H1 (cell line): ENCODE measurements around the gene B9D1. TPM values are rescaled to one million over a fixed set of nuclear protein-coding genes. Genes with fewer than 3 reads are reported as not detected.

Experiments used
- CTCF ChIA-PET: fragments of 300-600 bp; sonication (Branson Sonifier 250); formaldehyde crosslinking; loops from one replicate; lab custom pipeline; 2021; ENCODE audit not compliant: partially characterized antibody; lab: Charles Lee
- POLR2A ChIA-PET: fragments of 300-600 bp; sonication (Branson Sonifier 250); formaldehyde crosslinking; loops from one replicate; lab custom pipeline; 2021; ENCODE audit warnings: inconsistent platforms; ENCODE audit not compliant: partially characterized antibody; lab: Charles Lee
- DNase-seq, 2 experiments: peaks; one replicate each; pipeline versions ENCODE4 v3.0.0 to v3.0.0-alpha.2; 2010 to 2022; ENCODE audit warnings: low spot score in 2 of 2, low read depth in 1 of 2, mixed read lengths in 1 of 2
- FAIRE-seq: peaks from 2 replicates; lab custom pipeline; 2011; peaks lifted over from hg19 to GRCh38; lab: Jason Lieb, UNC
- H2AFZ ChIP-seq: 2 replicates; pipeline ENCODE4 v1.8.1; 2012; ENCODE audit warnings: low read length, inconsistent platforms
- H2AK5ac ChIP-seq: 2 replicates; pipeline ENCODE4 v1.6.1; 2013; ENCODE audit warnings: low read depth, low read length
- H2BK120ac ChIP-seq: replicated peaks from 2 replicates; pipeline ENCODE3; 2013; ENCODE audit warnings: low read depth, low read length, inconsistent platforms
- H2BK12ac ChIP-seq: 2 replicates; pipeline ENCODE4 v1.6.1; 2013; ENCODE audit warnings: low read depth, low read length
- H2BK15ac ChIP-seq: 2 replicates; pipeline ENCODE4 v1.6.1; 2013; ENCODE audit warnings: low read length
- H2BK20ac ChIP-seq: 2 replicates; pipeline ENCODE4 v1.6.1; 2013; ENCODE audit warnings: low read length
- H2BK5ac ChIP-seq: 2 replicates; pipeline ENCODE4 v1.6.1; 2013; ENCODE audit warnings: low read depth, low read length
- H3K14ac ChIP-seq: 2 replicates; pipeline ENCODE4 v1.6.1; 2013; ENCODE audit warnings: inconsistent platforms; ENCODE audit not compliant: insufficient read length
- H3K18ac ChIP-seq: 2 replicates; pipeline ENCODE4 v1.6.1; 2013; ENCODE audit warnings: low read length; ENCODE audit errors: extremely low read depth
- H3K23ac ChIP-seq: 2 replicates; pipeline ENCODE4 v1.6.1; 2013; ENCODE audit warnings: inconsistent platforms; ENCODE audit not compliant: insufficient read length
- H3K23me2 ChIP-seq: 2 replicates; pipeline ENCODE4 v1.6.1; 2013; ENCODE audit warnings: low read depth, low read length
- H3K27ac ChIP-seq: 2 replicates; pipeline ENCODE4 v1.6.1; 2011; ENCODE audit warnings: low read depth, low read length, inconsistent platforms
- H3K27me3 ChIP-seq, 4 experiments: replicated peaks in 1 of 4; 1 replicate in 1 of 4; 2 replicates in 3 of 4; pipeline versions ENCODE4 v1.6.1 to v1.8.1; 2011 to 2013; ENCODE audit warnings: low read length in 3 of 4, mild to moderate bottlenecking in 3 of 4, inconsistent platforms in 2 of 4, mixed read lengths in 2 of 4, moderate library complexity in 1 of 4; ENCODE audit not compliant: control insufficient read depth in 3 of 4, insufficient read depth in 3 of 4; ENCODE audit errors: extremely low read depth in 1 of 4
- H3K36me3 ChIP-seq, 4 experiments: 2 replicates each; pipeline versions ENCODE4 v1.6.1 to v1.8.1; 2011 to 2013; ENCODE audit warnings: mild to moderate bottlenecking in 4 of 4, low read length in 3 of 4, moderate library complexity in 2 of 4, control low read depth in 1 of 4, inconsistent platforms in 1 of 4; ENCODE audit not compliant: insufficient read depth in 4 of 4, control insufficient read depth in 2 of 4
- H3K4ac ChIP-seq: replicated peaks from 2 replicates; pipeline ENCODE3; 2013; ENCODE audit warnings: low read length, low read depth, mixed read lengths, inconsistent platforms; ENCODE audit not compliant: insufficient read length
- H3K4me1 ChIP-seq, 4 experiments: replicated peaks in 1 of 4; 1 replicate in 1 of 4; 2 replicates in 3 of 4; pipeline versions ENCODE4 v1.6.1 to v1.8.1; 2011 to 2013; ENCODE audit warnings: low read length in 3 of 4, inconsistent platforms in 2 of 4, mixed read lengths in 1 of 4; ENCODE audit not compliant: insufficient read depth in 4 of 4, control insufficient read depth in 3 of 4
- H3K4me2 ChIP-seq, 2 experiments: 2 replicates each; pipeline versions ENCODE4 v1.6.1 to v1.8.1; 2011 to 2013; ENCODE audit warnings: low read depth in 2 of 2, low read length in 2 of 2, control low read depth in 1 of 2, inconsistent platforms in 1 of 2, mild to moderate bottlenecking in 1 of 2; ENCODE audit not compliant: insufficient read depth in 1 of 2
- H3K4me3 ChIP-seq, 4 experiments: fragments of 200-600, 300-600 bp in 1 of 4; sonication (generic), shearing (Covaris generic), sonication (Bioruptor Twin) in 1 of 4; 2 replicates each; pipeline versions ENCODE4 v1.5.1 to v1.8.1; 2011 to 2016; ENCODE audit warnings: low read length in 4 of 4, low read depth in 3 of 4, control low read depth in 2 of 4, inconsistent platforms in 2 of 4, mild to moderate bottlenecking in 2 of 4, mixed read lengths in 1 of 4, moderate library complexity in 1 of 4; ENCODE audit not compliant: insufficient read depth in 2 of 4; ENCODE audit errors: extremely low read depth in 1 of 4
- H3K56ac ChIP-seq: replicated peaks from 2 replicates; pipeline ENCODE3; 2013; ENCODE audit warnings: low read depth, mild to moderate bottlenecking, mixed read lengths, low read length, inconsistent platforms; ENCODE audit not compliant: insufficient read length
- H3K79me1 ChIP-seq: 2 replicates; pipeline ENCODE4 v1.6.1; 2013; ENCODE audit warnings: low read depth, low read length, control low read depth
- H3K79me2 ChIP-seq, 2 experiments: 2 replicates each; pipeline versions ENCODE4 v1.6.1 to v1.8.1; 2012 to 2013; ENCODE audit warnings: low read length in 2 of 2, mild to moderate bottlenecking in 2 of 2, inconsistent platforms in 1 of 2; ENCODE audit not compliant: insufficient read depth in 2 of 2, control insufficient read depth in 1 of 2
- H3K9ac ChIP-seq, 4 experiments: replicated peaks in 1 of 4; 1 replicate in 1 of 4; 2 replicates in 3 of 4; pipeline versions ENCODE4 v1.6.1 to v1.8.1; 2011 to 2013; ENCODE audit warnings: low read depth in 3 of 4, low read length in 3 of 4, control low read depth in 2 of 4, mild to moderate bottlenecking in 2 of 4, moderate library complexity in 2 of 4, inconsistent platforms in 1 of 4; ENCODE audit errors: extremely low read depth in 1 of 4
- H3K9me3 ChIP-seq, 2 experiments: 2 replicates each; pipeline versions ENCODE4 v1.6.1 to v1.8.1; 2012 to 2013; ENCODE audit warnings: mild to moderate bottlenecking in 2 of 2, moderate library complexity in 2 of 2, control low read depth in 1 of 2, inconsistent platforms in 1 of 2, low read depth in 1 of 2, low read length in 1 of 2, mixed read lengths in 1 of 2; ENCODE audit not compliant: insufficient read depth in 2 of 2
- H4K20me1 ChIP-seq, 2 experiments: replicated peaks in 1 of 2; 2 replicates each; pipeline versions ENCODE3 to v1.8.1; 2011 to 2013; ENCODE audit warnings: inconsistent platforms in 2 of 2, low read length in 2 of 2, mild to moderate bottlenecking in 1 of 2; ENCODE audit not compliant: insufficient read depth in 2 of 2, control insufficient read depth in 1 of 2
- H4K5ac ChIP-seq: 2 replicates; pipeline ENCODE4 v1.6.1; 2013; ENCODE audit warnings: low read length, low read depth, mixed read lengths, inconsistent platforms; ENCODE audit not compliant: insufficient read length
- H4K8ac ChIP-seq: 2 replicates; pipeline ENCODE4 v1.8.0; 2013; ENCODE audit warnings: mild to moderate bottlenecking, moderate library complexity, low read length, inconsistent platforms; ENCODE audit not compliant: insufficient read depth; ENCODE audit errors: extremely low read depth
- H4K91ac ChIP-seq: replicated peaks from 2 replicates; pipeline ENCODE3; 2013; ENCODE audit warnings: low read length, mixed read lengths, inconsistent platforms; ENCODE audit not compliant: insufficient read length
- CEBPB ChIP-seq: IDR thresholded peaks from 2 replicates; pipeline ENCODE4 v1.6.1; 2012; ENCODE audit warnings: low read depth, low read length
- CREB1 ChIP-seq: IDR thresholded peaks from 2 replicates; pipeline ENCODE4 v1.6.1; 2012; ENCODE audit warnings: inconsistent platforms
- E2F6 ChIP-seq: IDR thresholded peaks from 2 replicates; pipeline ENCODE4 v1.6.1; 2012; ENCODE audit warnings: inconsistent platforms
- EZH2 ChIP-seq: fragments of 200-600 bp; sonication (generic); IDR thresholded peaks from 2 replicates; pipeline ENCODE4 v1.7.1; 2012; ENCODE audit warnings: low read depth, mild to moderate bottlenecking, moderate library complexity, low read length, inconsistent platforms; ENCODE audit not compliant: severe bottlenecking
- FOSL1 ChIP-seq: IDR thresholded peaks from 2 replicates; pipeline ENCODE4 v1.6.1; 2011; ENCODE audit warnings: mild to moderate bottlenecking, low read depth, low read length, moderate library complexity; ENCODE audit not compliant: insufficient read depth
- MAX ChIP-seq: IDR thresholded peaks from 2 replicates; pipeline ENCODE4 v1.6.1; 2012; ENCODE audit warnings: inconsistent platforms
- NANOG ChIP-seq: IDR thresholded peaks from 2 replicates; pipeline ENCODE4 v1.6.1; 2011; ENCODE audit warnings: low read length, low read depth, mild to moderate bottlenecking, inconsistent platforms; ENCODE audit not compliant: insufficient read depth, poor library complexity, severe bottlenecking
- NRF1 ChIP-seq: IDR thresholded peaks from 2 replicates; pipeline ENCODE4 v1.6.1; 2011; ENCODE audit warnings: mild to moderate bottlenecking, low read depth, low read length, improper control_type of control experiment
- RAD21 ChIP-seq, 2 experiments: IDR thresholded peaks in 1 of 2; conservative IDR thresholded peaks in 1 of 2; 2 replicates each; pipeline ENCODE4 v1.6.1; 2011; ENCODE audit warnings: low read depth in 2 of 2, low read length in 2 of 2, improper control_type of control experiment in 1 of 2, inconsistent platforms in 1 of 2, mild to moderate bottlenecking in 1 of 2, moderate library complexity in 1 of 2
- RXRA ChIP-seq: IDR thresholded peaks from 2 replicates; pipeline ENCODE4 v1.6.1; 2011; ENCODE audit warnings: low read depth, mild to moderate bottlenecking, low read length, moderate library complexity; ENCODE audit not compliant: insufficient read depth
- SIRT6 ChIP-seq: IDR thresholded peaks from one replicate; pipeline ENCODE4 v1.7.1; 2012; ENCODE audit warnings: low read length, inconsistent platforms
- SP1 ChIP-seq: IDR thresholded peaks from 2 replicates; pipeline ENCODE4 v1.6.1; 2011; ENCODE audit warnings: low read depth, low read length
- SRF ChIP-seq: IDR thresholded peaks from 2 replicates; pipeline ENCODE4 v1.6.1; 2011; ENCODE audit warnings: mild to moderate bottlenecking, low read depth, low read length, moderate library complexity
- YY1 ChIP-seq: IDR thresholded peaks from 2 replicates; pipeline ENCODE4 v1.6.1; 2011; ENCODE audit warnings: low read depth, mild to moderate bottlenecking, low read length
- WGBS, 2 experiments: shearing (Covaris generic) in 1 of 2; methylation state at CpG; one replicate each; pipeline versions ENCODE4 v1.1.6 to v1.1.7; 2013 to 2015; ENCODE audit warnings: low lambda C conversion rate in 2 of 2, mixed read lengths in 2 of 2, inconsistent platforms in 1 of 2, low coverage in 1 of 2, missing lambda C conversion rate in 1 of 2; ENCODE audit not compliant: insufficient replicate concordance in 2 of 2, insufficient coverage in 1 of 2, insufficient read length in 1 of 2; ENCODE audit errors: extremely low coverage in 1 of 2, missing lambda C conversion rate in 1 of 2; 5-methylcytosine and 5-hydroxymethylcytosine counted together
- polyA plus RNA-seq, 7 experiments: library from polyadenylated mRNA; depleted of rRNA in 3 of 7; stranded (reverse) in 5 of 7; unstranded in 2 of 7; fragments of >200 nt in 5 of 7; fragments of 200-250 nt in 2 of 7; gene quantifications; 1 replicate in 5 of 7; 2 replicates in 1 of 7; 4 replicates in 1 of 7; pipeline versions ENCODE4 v1.2.1 to v1.2.3, GENCODE V29; 2011 to 2013; ENCODE audit warnings: missing spikeins in 2 of 7, mixed read lengths in 2 of 7
- total RNA-seq: library from RNA; stranded (reverse); fragmentation: NEBNext Ultra II Directional; extraction: Animal tissue kit (Norgen Biotek cat#: 25700); gene quantifications from 2 replicates; pipeline ENCODE4 v1.2.1, GENCODE V29; 2021

B9D1 gene
- total and polyA plus RNA-seq, 2 of the 8 experiments (the other 6 are each of a cell fraction or from before 2014, with no cell fraction given), result 24.6 to 65.7 TPM

- CTCF ChIA-PET, result interaction anchor here (0.7 to 4.5 kb wide), 18 partner anchors 9 to 172 kb away, joined by 3 to 70 read pairs (median 4); partner anchors contain the start of gene MAPK7
- no peaks in the 10 kb centered on the region for H3K79me1 ChIP-seq
- TF ChIP-seq CREB1, result no peak
- no peak for TF ChIP-seq CEBPB
- no peak for TF ChIP-seq EZH2
- TF ChIP-seq MAX, result no peak
- no peak for TF ChIP-seq RAD21 (IDR thresholded peaks at IDR 0.05 in 1 of 2, conservative IDR thresholded peaks at IDR 0.05 in 1 of 2; ENCODE audit: low read depth in 2 of 2, low read length in 2 of 2)
- no peak for TF ChIP-seq RXRA
- TF ChIP-seq FOSL1, result no peak
- TF ChIP-seq NANOG, result no peak
- TF ChIP-seq YY1, result no peak
- TF ChIP-seq SRF, result no peak
- no peak for TF ChIP-seq SIRT6
- TF ChIP-seq NRF1, result no peak
- no peak for TF ChIP-seq SP1
- no peak for TF ChIP-seq E2F6
Observed at GRCh38 chr17:19322861-19323260, 39.7 kb downstream of the B9D1 start.

More at GRCh38 chr17:19322861-19323260, 39.7 kb downstream of the B9D1 start:
- Histone ChIP-seq H3K18ac (no peak overlapping the region), H3K4ac (no peak overlapping the region), H4K20me1 (peaks cover 0 to under 1% of the 10 kb centered on the region in 2 experiments), H2BK5ac (no peak overlapping the region), H3K9me3 (peaks cover 0 to 6% of the 10 kb centered on the region in 2 experiments; a peak in 1 of 4 replicates), H2BK15ac (no peak overlapping the region), H3K79me2 (no peaks in the 10 kb centered on the region), H3K4me3 (no peak overlapping the region), H3K9ac (no peak overlapping the region), H3K14ac (no peak overlapping the region), H3K23ac (no peak overlapping the region), H3K23me2 (no peaks in the 10 kb centered on the region), H4K8ac (no peak overlapping the region), H3K4me2 (no peak overlapping the region), H3K27ac (no peak overlapping the region), H2BK20ac (no peak overlapping the region), H2AFZ (no peak overlapping the region), H4K5ac (no peak overlapping the region), H2AK5ac (no peak overlapping the region), H2BK120ac (no peak overlapping the region), H3K56ac (no peak overlapping the region), H3K36me3 (no peaks in the 10 kb centered on the region; a peak in 2 of 8 replicates), H4K91ac (no peak overlapping the region), H3K4me1 (peaks cover 0 to 4% (median under 1%) of the 10 kb centered on the region in 4 experiments; a peak in 3 of 7 replicates), H2BK12ac (no peak overlapping the region), H3K27me3 (no peaks in the 10 kb centered on the region)
- WGBS, 2 experiments, result 82% methylated on average over 1 of the region's 1 CpG; no CpG with 5 or more reads in 1 of the 2 experiments
- POLR2A ChIA-PET, result no interaction called here
- DNase-seq (no peak), FAIRE-seq (no peak)
